T-helper 1 cell treated with Interleukin-12 subunit alpha and Interleukin-12 subunit beta and Interleukin-4 antibody, amounts not matched to agents 30 ng/mL and 1 ng/mL, for 36 hours (primary cell): ENCODE data around the gene TUBA3D. TPM values are rescaled to one million over a fixed set of nuclear protein-coding genes. Genes with fewer than 3 reads are reported as not detected.
"Not testable (repeated sequence)": the region's sequence is repeated elsewhere in the genome, so short reads cannot be mapped to it uniquely, and the experiment has no call there.

Source experiments
- intact Hi-C: fragments of 100-400 bp; cut with micrococcal nuclease; formaldehyde crosslinking; loops from one replicate; pipeline ENCODE4 v1.15.1; 2024
- total RNA-seq: library from RNA; stranded (reverse); gene quantifications from 2 replicates; pipeline ENCODE4 v1.2.3, GENCODE V29; 2022

TUBA3D gene
- total RNA-seq, 1 donor from 2014 or later: not detected

GRCh38 chr2:131511969-131512870 lies 36.3 kb downstream of the TUBA3D start:
- intact Hi-C loops: not testable (repeated sequence)

- intact Hi-C loops: not testable (repeated sequence)
Observed at GRCh38 chr2:131514408-131515166, 38.7 kb downstream of the TUBA3D start.

- intact Hi-C loops: not testable (repeated sequence)
Observed at GRCh38 chr2:131515235-131515634, 39.3 kb downstream of the TUBA3D start.

GRCh38 chr2:131516011-131516410 lies 40.1 kb downstream of the TUBA3D start:
- intact Hi-C loops: no loop called here

GRCh38 chr2:131516621-131517020 lies 40.7 kb downstream of the TUBA3D start:
- intact Hi-C loops: not testable (repeated sequence)

GRCh38 chr2:131517106-131517831 lies 41.4 kb downstream of the TUBA3D start:
- intact Hi-C loops: no loop called here

- intact Hi-C loops: not testable (repeated sequence)
Observed at GRCh38 chr2:131517856-131518255, 41.9 kb downstream of the TUBA3D start.

- intact Hi-C loops: not testable (repeated sequence)
Observed at GRCh38 chr2:131518531-131518930, 42.6 kb downstream of the TUBA3D start.

GRCh38 chr2:131519466-131519865 lies 43.5 kb downstream of the TUBA3D start:
- intact Hi-C loops: no loop called here

- intact Hi-C loops: not testable (repeated sequence)
Observed at GRCh38 chr2:131519871-131520470, 44.1 kb downstream of the TUBA3D start.

- intact Hi-C loops: no loop called here
Observed at GRCh38 chr2:131520526-131520925, 44.6 kb downstream of the TUBA3D start.

GRCh38 chr2:131521524-131521923 lies 45.6 kb downstream of the TUBA3D start:
- intact Hi-C loops: not testable (repeated sequence)

- intact Hi-C loops: no loop called here
Observed at GRCh38 chr2:131521961-131522781, 46.3 kb downstream of the TUBA3D start.

GRCh38 chr2:131525256-131525655 lies 49.3 kb downstream of the TUBA3D start:
- intact Hi-C loops: loop anchor here (5.0 kb wide), 1 partner anchor 373 kb away; no protein-coding TSS in a partner anchor

- intact Hi-C loops: loop anchor here (1.0 to 5.0 kb wide), 3 partner anchors 35 to 375 kb away; partner anchors contain the start of gene MZT2A
Observed at GRCh38 chr2:131527131-131528001, 51.4 kb downstream of the TUBA3D start, which contains the start of gene CCDC74A. Gene CCDC74A (plus strand): TSS chr2:131527888. CDS start chr2:131527971, 83 bp downstream.

- intact Hi-C loops: loop anchor here (1.0 to 5.0 kb wide), 2 partner anchors 116 to 377 kb away; no protein-coding TSS in a partner anchor
Observed at GRCh38 chr2:131528981-131529863, 53.3 kb downstream of the TUBA3D start.

GRCh38 chr2:131529864-131530445 lies 54.0 kb downstream of the TUBA3D start:
- intact Hi-C loops: loop anchor here (5.0 kb wide), 1 partner anchor 378 kb away; no protein-coding TSS in a partner anchor
